HG02870 (cell line): ENCODE data around the gene HMOX2.
A peak's percentile ranks its signal among the peaks of the same experiment; 100 is the strongest.

ENCODE experiments used
- ATAC-seq: cut with Tn5 transposase; IDR thresholded peaks from one replicate; pipeline ENCODE4 v1.9.1; 2021; ENCODE audit warnings: mild to moderate bottlenecking, moderate library complexity; ENCODE audit not compliant: unreplicated experiment

HMOX2 gene

GRCh38 chr16:4499196-4499555, 23.0 kb downstream of the HMOX2 start:
- no peak for ATAC-seq

GRCh38 chr16:4500272-4500671, 24.1 kb downstream of the HMOX2 start:
- ATAC-seq = no peak

- no peak for ATAC-seq
These were observed 24.9 kb downstream of the HMOX2 start for GRCh38 chr16:4501071-4501478.

- ATAC-seq = peak; percentile 73
These were observed 29.4 kb downstream of the HMOX2 start for GRCh38 chr16:4505356-4506147.

- no peak for ATAC-seq
These were observed 30.3 kb downstream of the HMOX2 start for GRCh38 chr16:4506450-4506849.

GRCh38 chr16:4507588-4508345, 31.6 kb downstream of the HMOX2 start:
- no peak for ATAC-seq

GRCh38 chr16:4508806-4509205, 32.6 kb downstream of the HMOX2 start:
- no peak for ATAC-seq

GRCh38 chr16:4509420-4509819, 33.2 kb downstream of the HMOX2 start:
- no peak for ATAC-seq

- no peak for ATAC-seq
These were observed 33.9 kb downstream of the HMOX2 start for GRCh38 chr16:4510131-4510530.

GRCh38 chr16:4510747-4511426, 34.7 kb downstream of the HMOX2 start:
- no peak for ATAC-seq

- ATAC-seq = no peak
These were observed 35.4 kb downstream of the HMOX2 start for GRCh38 chr16:4511441-4512082.

GRCh38 chr16:4512473-4512872, 36.3 kb downstream of the HMOX2 start:
- no peak for ATAC-seq

- no peak for ATAC-seq
These were observed 37.1 kb downstream of the HMOX2 start for GRCh38 chr16:4513086-4513860.

GRCh38 chr16:4513881-4514280, 37.7 kb downstream of the HMOX2 start:
- ATAC-seq = no peak

GRCh38 chr16:4514606-4515005, 38.4 kb downstream of the HMOX2 start:
- ATAC-seq = no peak

GRCh38 chr16:4515611-4516233, 39.5 kb downstream of the HMOX2 start:
- no peak for ATAC-seq

- ATAC-seq = no peak
These were observed 41.8 kb downstream of the HMOX2 start for GRCh38 chr16:4517812-4518680.

GRCh38 chr16:4519274-4520058, 43.3 kb downstream of the HMOX2 start:
- ATAC-seq = no peak
